Epithelial cell of alveolus of lung (primary cell): ENCODE results near the gene RPP21. TPM values are rescaled to one million over a fixed set of nuclear protein-coding genes. Genes with fewer than 3 reads are reported as not detected.

Source experiments
- total RNA-seq: library from RNA; depleted of rRNA; stranded (reverse); fragments of >200 nt; gene quantifications from 2 replicates; pipeline ENCODE4 v1.2.1, GENCODE V29; 2015

The RPP21 gene
- 45.8 and 56.3 TPM in 2 replicates for total RNA-seq

GRCh38 chr6:30344868-30345671, at the start of gene RPP21:
Gene RPP21, plus strand, starts transcription at chr6:30345156. Its CDS starts 16 bp downstream, at chr6:30345172.

GRCh38 chr6:30326526-30327231, 18.3 kb upstream of the RPP21 start, which contains the start of gene TRIM39:
Gene TRIM39, plus strand, starts transcription at chr6:30326927. Its CDS starts 2,391 bp downstream, at chr6:30329318.

Other genes with a start within 250 kb of the RPP21 start
- gene TRIM31, start 232.1 kb upstream of the RPP21 start, total RNA-seq, result not detected in 2 replicates
- not detected in 2 replicates for gene TRIM40, start 209.0 kb upstream of the RPP21 start, total RNA-seq
- not detected in 2 replicates for gene TRIM10, start 183.9 kb upstream of the RPP21 start, total RNA-seq
- gene TRIM15, start 181.6 kb upstream of the RPP21 start, total RNA-seq, result not detected in 2 replicates
- gene TRIM26, start 131.8 kb upstream of the RPP21 start, total RNA-seq, result 26.5 and 30.5 TPM in 2 replicates
- 8.9 and 9.4 TPM in 2 replicates for gene TRIM39, start 18.2 kb upstream of the RPP21 start, total RNA-seq
- 140 and 208 TPM in 2 replicates for gene HLA-E, start 144.4 kb downstream of the RPP21 start, total RNA-seq
- 33.7 and 55.1 TPM in 2 replicates for gene GNL1, start 211.3 kb downstream of the RPP21 start, total RNA-seq
- 10.2 and 17.4 TPM in 2 replicates for gene PRR3, start 212.1 kb downstream of the RPP21 start, total RNA-seq
- 31.8 and 33.6 TPM in 2 replicates for gene ABCF1, start 226.3 kb downstream of the RPP21 start, total RNA-seq